ENCODE measurements around the gene SMIM8.

- TF ChIP-seq EZH2 (IDR thresholded peaks at IDR 0.05; ENCODE audit: borderline replicate concordance) (no peak), CTCF (IDR thresholded peaks at IDR 0.05; ENCODE audit: poor library complexity) (no peak)
Measured at GRCh38 chr6:87319271-87319987, 3.0 kb upstream of the SMIM8 start.

Measured in hepatocyte (in vitro differentiated cells).